Parathyroid adenoma (tissue), 2 donors: Measurements from ENCODE around the gene DLGAP4.

ENCODE experiments used
- H2AFZ ChIP-seq: fragments of 300-600 bp; sonication (generic); one replicate; pipeline ENCODE4 v1.7.0; 2017; ENCODE audit warnings: antibody characterized with exemption, mild to moderate bottlenecking
- H3K27ac ChIP-seq: fragments of 300-600 bp; sonication (generic); one replicate; pipeline ENCODE4 v1.7.0; 2017
- H3K27me3 ChIP-seq: fragments of 300-600 bp; sonication (generic); one replicate; pipeline ENCODE4 v1.7.0; 2017; ENCODE audit warnings: low read length; ENCODE audit not compliant: control insufficient read depth, insufficient read depth
- H3K36me3 ChIP-seq: fragments of 300-600 bp; sonication (generic); one replicate; pipeline ENCODE4 v1.7.0; 2017; ENCODE audit warnings: low read length; ENCODE audit not compliant: control insufficient read depth, insufficient read depth
- H3K4me1 ChIP-seq: fragments of 300-600 bp; sonication (generic); one replicate; pipeline ENCODE4 v1.7.0; 2017; ENCODE audit warnings: control low read depth
- H3K4me2 ChIP-seq: fragments of 300-600 bp; sonication (generic); one replicate; pipeline ENCODE4 v1.7.0; 2017; ENCODE audit warnings: low read length
- H3K4me3 ChIP-seq: fragments of 300-600 bp; sonication (generic); one replicate; pipeline ENCODE4 v1.7.0; 2017; ENCODE audit warnings: low read depth, low read length
- H3K79me2 ChIP-seq: fragments of 300-600 bp; sonication (generic); one replicate; pipeline ENCODE4 v1.7.0; 2017; ENCODE audit warnings: control low read depth
- H3K9ac ChIP-seq: fragments of 300-600 bp; sonication (generic); one replicate; pipeline ENCODE4 v1.7.0; 2017; ENCODE audit warnings: mild to moderate bottlenecking
- H3K9me3 ChIP-seq: fragments of 300-600 bp; sonication (generic); one replicate; pipeline ENCODE4 v1.7.0; 2017; ENCODE audit warnings: low read length; ENCODE audit not compliant: control insufficient read depth
- TF ChIP-seq, protein P1 (sequence below): fragments of 300-600 bp; sonication (generic); IDR thresholded peaks from one replicate; pipeline ENCODE4 v1.7.0; 2017; ENCODE audit warnings: antibody characterized with exemption, mild to moderate bottlenecking
- donor health status: primary hyperparathyroidism.

Gene DLGAP4

DNA sequence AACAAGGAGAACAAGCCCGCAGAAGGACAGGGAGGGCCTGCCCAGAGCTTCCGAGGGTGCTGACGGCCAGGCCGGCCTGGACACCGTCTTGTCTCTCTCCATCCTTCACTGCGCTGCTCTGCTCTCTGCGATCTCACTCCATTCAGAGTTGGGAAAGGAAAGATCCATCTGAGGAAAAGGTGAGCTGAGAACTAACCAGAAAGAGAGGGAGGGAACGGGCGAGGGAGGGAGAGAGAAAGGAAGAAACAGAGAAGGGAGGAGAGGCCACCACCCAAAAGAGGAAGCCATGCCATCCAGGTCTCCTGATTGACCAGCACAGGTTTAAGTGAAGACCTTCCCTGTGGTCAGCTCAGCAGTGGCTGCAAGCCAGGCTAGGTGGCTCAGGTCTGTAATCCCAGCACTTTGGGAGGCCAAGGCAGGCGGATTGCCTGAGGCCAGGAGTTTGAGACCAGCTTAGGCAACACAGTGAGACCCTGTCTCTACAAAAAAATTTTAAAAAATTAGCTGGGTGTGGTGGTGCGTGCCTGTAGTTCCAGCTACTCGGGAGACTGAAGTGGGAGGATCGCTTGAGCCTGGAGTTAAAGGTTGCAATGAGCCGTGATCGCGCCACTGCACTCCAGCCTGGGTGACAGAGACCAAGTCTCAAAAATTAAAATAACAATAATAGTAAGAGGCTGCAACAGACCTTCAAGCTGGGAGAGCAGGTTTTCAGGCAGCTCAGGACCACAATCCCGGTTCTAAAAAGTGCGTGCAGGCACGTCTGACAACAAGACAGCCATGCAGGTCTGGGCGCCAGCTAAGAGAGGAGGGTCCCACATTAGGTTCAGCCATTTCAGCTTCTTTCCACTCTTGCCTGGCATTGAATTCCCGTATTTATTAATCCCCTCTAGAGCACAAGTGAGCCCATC is 34.2 kb upstream of the DLGAP4 start:
- H3K9ac ChIP-seq, result no peak overlapping the region
- TF ChIP-seq, protein P1, sequence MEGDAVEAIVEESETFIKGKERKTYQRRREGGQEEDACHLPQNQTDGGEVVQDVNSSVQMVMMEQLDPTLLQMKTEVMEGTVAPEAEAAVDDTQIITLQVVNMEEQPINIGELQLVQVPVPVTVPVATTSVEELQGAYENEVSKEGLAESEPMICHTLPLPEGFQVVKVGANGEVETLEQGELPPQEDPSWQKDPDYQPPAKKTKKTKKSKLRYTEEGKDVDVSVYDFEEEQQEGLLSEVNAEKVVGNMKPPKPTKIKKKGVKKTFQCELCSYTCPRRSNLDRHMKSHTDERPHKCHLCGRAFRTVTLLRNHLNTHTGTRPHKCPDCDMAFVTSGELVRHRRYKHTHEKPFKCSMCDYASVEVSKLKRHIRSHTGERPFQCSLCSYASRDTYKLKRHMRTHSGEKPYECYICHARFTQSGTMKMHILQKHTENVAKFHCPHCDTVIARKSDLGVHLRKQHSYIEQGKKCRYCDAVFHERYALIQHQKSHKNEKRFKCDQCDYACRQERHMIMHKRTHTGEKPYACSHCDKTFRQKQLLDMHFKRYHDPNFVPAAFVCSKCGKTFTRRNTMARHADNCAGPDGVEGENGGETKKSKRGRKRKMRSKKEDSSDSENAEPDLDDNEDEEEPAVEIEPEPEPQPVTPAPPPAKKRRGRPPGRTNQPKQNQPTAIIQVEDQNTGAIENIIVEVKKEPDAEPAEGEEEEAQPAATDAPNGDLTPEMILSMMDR, result no peak
- no peak overlapping the region for H3K4me2 ChIP-seq
- no peaks in the 10 kb centered on the region for H3K27me3 ChIP-seq
- H3K79me2 ChIP-seq, result no peaks in the 10 kb centered on the region
- no peak overlapping the region for H3K4me3 ChIP-seq
- no peaks in the 10 kb centered on the region for H3K9me3 ChIP-seq
- no peak overlapping the region for H2AFZ ChIP-seq
- H3K4me1 ChIP-seq, result no peaks in the 10 kb centered on the region
- no peak overlapping the region for H3K27ac ChIP-seq
- no peaks in the 10 kb centered on the region for H3K36me3 ChIP-seq

DNA sequence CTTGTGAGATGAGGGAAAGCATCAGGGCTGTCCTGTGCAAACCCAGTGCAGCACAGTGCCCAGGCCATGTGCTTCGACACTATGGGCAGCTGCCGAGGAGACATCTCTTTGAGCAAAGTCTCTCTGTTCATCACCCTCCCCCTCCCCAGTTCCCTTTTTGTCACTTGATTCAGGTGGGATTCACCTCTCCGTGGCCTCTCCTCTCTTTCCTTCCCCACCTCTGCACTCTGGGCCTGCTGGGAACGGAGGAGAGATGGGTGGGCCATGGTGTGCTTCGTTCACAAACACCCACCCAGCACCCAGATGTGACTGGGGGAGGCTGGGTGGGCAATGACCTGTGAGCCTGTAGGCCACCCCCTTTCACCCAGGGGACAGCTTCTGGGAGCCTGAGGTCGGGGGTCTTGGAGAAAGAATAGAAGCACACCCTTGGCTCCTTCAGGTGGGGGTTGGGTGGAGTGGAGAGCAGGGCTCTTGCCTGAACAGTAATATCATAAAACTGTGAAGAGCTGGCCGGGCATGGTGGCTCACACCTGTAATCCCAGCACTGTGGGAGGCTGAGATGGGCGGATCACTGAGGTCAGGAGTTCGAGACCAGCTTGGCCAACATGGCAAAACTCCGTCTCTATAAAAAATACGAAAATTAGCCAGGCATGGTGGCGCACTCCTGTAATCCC is 33.5 kb upstream of the DLGAP4 start:
- Histone ChIP-seq H2AFZ (no peak overlapping the region), H3K9me3 (no peaks in the 10 kb centered on the region), H3K4me1 (no peaks in the 10 kb centered on the region), H3K79me2 (no peaks in the 10 kb centered on the region), H3K9ac (no peak overlapping the region), H3K4me3 (no peak overlapping the region), H3K4me2 (no peak overlapping the region), H3K27ac (no peak overlapping the region), H3K36me3 (no peaks in the 10 kb centered on the region), H3K27me3 (no peaks in the 10 kb centered on the region)
- TF ChIP-seq, protein P1, result no peak

DNA sequence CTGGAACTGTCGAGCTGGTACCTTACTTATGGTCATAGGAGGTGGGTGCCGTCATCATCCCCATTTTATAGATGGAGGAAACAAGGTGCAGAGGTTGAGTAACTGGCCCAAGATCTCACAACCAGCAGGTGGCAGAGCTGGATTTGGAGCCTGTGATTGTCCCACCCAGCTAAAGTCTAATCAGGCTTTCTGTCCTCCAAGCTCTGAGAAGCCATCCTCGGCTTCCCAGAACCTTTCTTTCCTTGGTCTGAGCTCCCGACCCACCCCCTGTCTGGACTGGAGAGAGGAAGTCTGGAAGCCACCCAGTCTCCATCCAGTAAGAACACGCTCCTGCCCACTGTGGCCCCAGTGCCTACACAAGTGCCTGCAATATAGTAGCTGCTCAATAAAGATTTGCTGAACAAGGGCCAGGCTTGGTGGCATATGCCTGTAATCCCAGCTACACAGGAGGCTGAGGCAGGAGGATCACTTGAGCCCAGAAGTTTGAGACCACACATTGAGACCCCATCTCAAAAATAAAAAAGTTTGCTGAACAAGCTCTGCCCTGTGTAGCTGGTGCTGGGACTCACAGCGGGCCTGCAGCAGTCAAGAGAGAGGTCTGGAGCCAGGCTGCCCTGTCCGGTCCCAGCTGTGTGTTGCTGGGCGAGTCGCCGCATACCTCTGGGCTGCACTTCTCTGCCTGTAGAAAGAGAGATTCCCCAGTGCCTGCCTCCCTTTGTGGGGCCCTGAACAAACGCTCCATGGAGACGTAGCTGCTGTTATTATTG is 32.5 kb upstream of the DLGAP4 start:
- no peak overlapping the region for H3K4me3 ChIP-seq
- H3K79me2 ChIP-seq, result no peaks in the 10 kb centered on the region
- no peak overlapping the region for H2AFZ ChIP-seq
- no peaks in the 10 kb centered on the region for H3K36me3 ChIP-seq
- H3K9ac ChIP-seq, result no peak overlapping the region
- H3K4me2 ChIP-seq, result no peak overlapping the region
- no peaks in the 10 kb centered on the region for H3K9me3 ChIP-seq
- no peaks in the 10 kb centered on the region for H3K4me1 ChIP-seq
- H3K27ac ChIP-seq, result no peak overlapping the region
- no peaks in the 10 kb centered on the region for H3K27me3 ChIP-seq
- TF ChIP-seq, protein P1, result no peak

DNA sequence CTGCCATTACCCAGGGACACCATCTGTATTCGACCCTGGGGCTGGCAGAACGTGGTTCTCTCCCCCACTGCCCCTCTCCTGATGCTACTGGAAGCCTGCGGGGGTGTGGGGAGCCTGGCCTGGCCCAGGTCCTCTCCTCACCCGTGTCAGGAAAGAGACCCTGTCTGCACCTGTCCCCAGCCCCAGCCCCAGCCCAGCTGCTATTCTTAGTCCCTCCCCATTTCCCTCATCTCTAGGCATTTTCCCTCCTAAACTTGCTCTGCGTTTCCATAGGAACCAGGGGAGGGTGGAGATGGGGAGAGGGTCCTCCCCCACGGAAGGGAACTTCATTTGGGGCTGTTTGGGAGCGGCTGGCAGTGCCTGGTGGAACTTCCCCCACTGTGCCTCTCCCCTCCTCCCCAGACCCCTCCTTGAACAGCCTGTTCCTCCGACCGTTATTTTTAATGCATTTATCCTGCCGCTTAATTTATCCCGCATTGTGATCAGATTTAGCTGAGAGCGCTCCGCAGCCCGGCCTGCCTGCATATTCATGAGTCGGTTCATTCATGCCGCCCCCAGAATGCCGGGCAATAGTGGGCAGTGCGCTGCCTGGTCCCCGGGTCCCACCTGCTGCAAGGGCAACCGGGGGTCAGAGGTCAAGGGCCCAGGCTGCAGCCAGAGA is 31.8 kb upstream of the DLGAP4 start:
- Histone ChIP-seq H3K4me1 (no peaks in the 10 kb centered on the region), H3K9ac (no peak overlapping the region), H3K4me3 (no peak overlapping the region), H3K36me3 (no peaks in the 10 kb centered on the region), H3K27me3 (no peaks in the 10 kb centered on the region), H3K79me2 (no peaks in the 10 kb centered on the region), H2AFZ (no peak overlapping the region), H3K9me3 (no peaks in the 10 kb centered on the region), H3K4me2 (no peak overlapping the region), H3K27ac (no peak overlapping the region)
- TF ChIP-seq, protein P1, result no peak
